ENCODE data around the gene GNAI3. TPM values are rescaled to one million over a fixed set of nuclear protein-coding genes. Genes with fewer than 3 reads are reported as not detected.
A peak's percentile ranks its signal among the peaks of the same experiment; 100 is the strongest.

Gene GNAI3
- total and polyA plus RNA-seq, 2 of the 13 experiments (the other 11 are each of a cell fraction or from before 2014, with no cell fraction given) = 4.3 to 9.0 TPM

DNA sequence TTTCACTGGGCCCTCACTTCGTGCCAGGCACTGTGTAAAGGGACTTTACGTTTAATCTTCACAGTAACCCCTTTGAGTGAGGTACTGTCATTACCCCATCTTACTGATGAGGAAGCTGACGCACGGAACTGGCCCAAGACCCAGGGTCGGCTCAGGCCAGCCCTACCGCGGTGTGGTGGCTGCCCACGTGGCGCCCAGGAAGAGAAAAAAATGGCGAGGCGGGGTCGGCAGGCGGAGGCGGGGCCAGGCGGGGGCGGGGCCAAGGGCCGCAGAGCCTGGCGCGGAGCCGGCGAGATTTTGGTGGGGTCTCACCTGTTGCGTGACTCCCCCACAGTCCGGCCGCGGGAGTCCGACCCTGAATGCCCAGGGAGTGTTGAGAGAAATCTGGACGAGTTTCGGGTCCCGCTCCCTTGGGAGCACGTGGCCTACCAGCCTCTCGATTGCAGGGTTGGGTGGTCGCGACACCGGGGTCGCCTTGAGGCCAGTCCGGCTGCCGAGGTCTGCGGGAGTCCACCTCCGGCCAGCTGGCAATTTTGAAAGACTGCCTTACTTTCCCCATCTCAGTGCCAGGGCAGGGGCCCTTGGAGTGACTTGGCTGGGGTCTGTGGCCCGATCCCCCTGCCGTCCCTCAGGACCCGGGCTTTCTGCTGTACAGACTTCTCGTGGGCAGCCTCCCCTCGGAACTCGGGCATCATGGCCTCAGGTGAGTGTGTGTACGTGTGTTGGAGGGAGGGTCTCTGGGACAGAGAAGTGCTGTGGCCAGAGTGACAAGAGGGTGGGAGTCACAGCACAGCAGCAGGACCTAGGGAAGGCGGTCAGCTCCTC, 71.4 kb downstream of the GNAI3 start, which contains the start of the genes AMPD2 and GNAT2 (continued):
- TF ChIP-seq, protein P1, sequence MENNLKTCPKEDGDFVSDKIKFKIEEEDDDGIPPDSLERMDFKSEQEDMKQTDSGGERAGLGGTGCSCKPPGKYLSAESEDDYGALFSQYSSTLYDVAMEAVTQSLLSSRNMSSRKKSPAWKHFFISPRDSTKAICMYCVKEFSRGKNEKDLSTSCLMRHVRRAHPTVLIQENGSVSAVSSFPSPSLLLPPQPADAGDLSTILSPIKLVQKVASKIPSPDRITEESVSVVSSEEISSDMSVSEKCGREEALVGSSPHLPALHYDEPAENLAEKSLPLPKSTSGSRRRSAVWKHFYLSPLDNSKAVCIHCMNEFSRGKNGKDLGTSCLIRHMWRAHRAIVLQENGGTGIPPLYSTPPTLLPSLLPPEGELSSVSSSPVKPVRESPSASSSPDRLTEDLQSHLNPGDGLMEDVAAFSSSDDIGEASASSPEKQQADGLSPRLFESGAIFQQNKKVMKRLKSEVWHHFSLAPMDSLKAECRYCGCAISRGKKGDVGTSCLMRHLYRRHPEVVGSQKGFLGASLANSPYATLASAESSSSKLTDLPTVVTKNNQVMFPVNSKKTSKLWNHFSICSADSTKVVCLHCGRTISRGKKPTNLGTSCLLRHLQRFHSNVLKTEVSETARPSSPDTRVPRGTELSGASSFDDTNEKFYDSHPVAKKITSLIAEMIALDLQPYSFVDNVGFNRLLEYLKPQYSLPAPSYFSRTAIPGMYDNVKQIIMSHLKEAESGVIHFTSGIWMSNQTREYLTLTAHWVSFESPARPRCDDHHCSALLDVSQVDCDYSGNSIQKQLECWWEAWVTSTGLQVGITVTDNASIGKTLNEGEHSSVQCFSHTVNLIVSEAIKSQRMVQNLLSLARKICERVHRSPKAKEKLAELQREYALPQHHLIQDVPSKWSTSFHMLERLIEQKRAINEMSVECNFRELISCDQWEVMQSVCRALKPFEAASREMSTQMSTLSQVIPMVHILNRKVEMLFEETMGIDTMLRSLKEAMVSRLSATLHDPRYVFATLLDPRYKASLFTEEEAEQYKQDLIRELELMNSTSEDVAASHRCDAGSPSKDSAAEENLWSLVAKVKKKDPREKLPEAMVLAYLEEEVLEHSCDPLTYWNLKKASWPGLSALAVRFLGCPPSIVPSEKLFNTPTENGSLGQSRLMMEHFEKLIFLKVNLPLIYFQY (CRISPR knock-in tag; IDR thresholded peaks at IDR 0.05; ENCODE audit: borderline replicate concordance) = no peak
- TF ChIP-seq ZNF792 (CRISPR knock-in tag; IDR thresholded peaks at IDR 0.05) (peak; percentile 20; the same call in 1 of the 2 replicates), CBX5 (CRISPR knock-in tag; IDR thresholded peaks at IDR 0.05; ENCODE audit: borderline replicate concordance) (no peak), ZSCAN30 (CRISPR knock-in tag; IDR thresholded peaks at IDR 0.05) (no peak), ZNF264 (CRISPR knock-in tag; IDR thresholded peaks at IDR 0.05) (peak; percentile 55; the same call in 1 of the 2 replicates), AGO2 (optimal IDR thresholded peaks at IDR 0.05; ENCODE audit: low read depth, low read length) (peak; percentile 75), SRF (IDR thresholded peaks at IDR 0.05; ENCODE audit: low read depth, low read length) (no peak), ZNF143 (CRISPR knock-in tag; IDR thresholded peaks at IDR 0.05) (no peak; the same call in 1 of the 2 replicates), ZZZ3 (CRISPR knock-in tag; IDR thresholded peaks at IDR 0.05; ENCODE audit: borderline replicate concordance) (no peak), GTF2F1 (IDR thresholded peaks at IDR 0.05; ENCODE audit: low read length) (no peak), NPAS2 (CRISPR knock-in tag; IDR thresholded peaks at IDR 0.05; ENCODE audit: borderline replicate concordance) (no peak), MYC (CRISPR knock-in tag; IDR thresholded peaks at IDR 0.05; ENCODE audit: borderline replicate concordance) (peak; percentile 99), SRSF1 (optimal IDR thresholded peaks at IDR 0.05; ENCODE audit: low read depth, low read length) (no peak)
- TF ChIP-seq, protein P2, sequence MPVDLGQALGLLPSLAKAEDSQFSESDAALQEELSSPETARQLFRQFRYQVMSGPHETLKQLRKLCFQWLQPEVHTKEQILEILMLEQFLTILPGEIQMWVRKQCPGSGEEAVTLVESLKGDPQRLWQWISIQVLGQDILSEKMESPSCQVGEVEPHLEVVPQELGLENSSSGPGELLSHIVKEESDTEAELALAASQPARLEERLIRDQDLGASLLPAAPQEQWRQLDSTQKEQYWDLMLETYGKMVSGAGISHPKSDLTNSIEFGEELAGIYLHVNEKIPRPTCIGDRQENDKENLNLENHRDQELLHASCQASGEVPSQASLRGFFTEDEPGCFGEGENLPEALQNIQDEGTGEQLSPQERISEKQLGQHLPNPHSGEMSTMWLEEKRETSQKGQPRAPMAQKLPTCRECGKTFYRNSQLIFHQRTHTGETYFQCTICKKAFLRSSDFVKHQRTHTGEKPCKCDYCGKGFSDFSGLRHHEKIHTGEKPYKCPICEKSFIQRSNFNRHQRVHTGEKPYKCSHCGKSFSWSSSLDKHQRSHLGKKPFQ (CRISPR knock-in tag; IDR thresholded peaks at IDR 0.05; ENCODE audit: insufficient replicate concordance) = no peak
- TF ChIP-seq, protein P3, sequence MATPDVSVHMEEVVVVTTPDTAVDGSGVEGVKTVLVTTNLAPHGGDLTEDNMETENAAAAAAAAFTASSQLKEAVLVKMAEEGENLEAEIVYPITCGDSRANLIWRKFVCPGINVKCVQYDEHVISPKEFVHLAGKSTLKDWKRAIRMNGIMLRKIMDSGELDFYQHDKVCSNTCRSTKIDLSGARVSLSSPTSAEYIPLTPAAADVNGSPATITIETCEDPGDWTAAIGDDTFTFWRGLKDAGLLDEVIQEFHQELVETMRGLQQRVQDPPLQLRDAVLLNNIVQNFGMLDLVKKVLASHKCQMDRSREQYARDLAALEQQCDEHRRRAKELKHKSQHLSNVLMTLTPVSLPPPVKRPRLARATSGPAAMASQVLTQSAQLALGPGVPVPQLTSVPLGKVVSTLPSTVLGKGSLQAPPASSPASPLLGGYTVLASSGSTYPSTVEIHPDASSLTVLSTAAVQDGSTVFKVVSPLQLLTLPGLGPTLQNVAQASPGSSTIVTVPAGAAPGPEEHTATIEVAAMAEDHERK (CRISPR knock-in tag; IDR thresholded peaks at IDR 0.05; ENCODE audit: low read depth) = no peak
